ENCODE results near the gene SRPK2. TPM values are rescaled to one million over a fixed set of nuclear protein-coding genes. Genes with fewer than 3 reads are reported as not detected.
"Not testable (repeated sequence)": the region's sequence is repeated elsewhere in the genome, so short reads cannot be mapped to it uniquely, and the experiment has no call there.

Gene SRPK2
- total RNA-seq, 1 donor from 2014 or later = 71.4 TPM

DNA sequence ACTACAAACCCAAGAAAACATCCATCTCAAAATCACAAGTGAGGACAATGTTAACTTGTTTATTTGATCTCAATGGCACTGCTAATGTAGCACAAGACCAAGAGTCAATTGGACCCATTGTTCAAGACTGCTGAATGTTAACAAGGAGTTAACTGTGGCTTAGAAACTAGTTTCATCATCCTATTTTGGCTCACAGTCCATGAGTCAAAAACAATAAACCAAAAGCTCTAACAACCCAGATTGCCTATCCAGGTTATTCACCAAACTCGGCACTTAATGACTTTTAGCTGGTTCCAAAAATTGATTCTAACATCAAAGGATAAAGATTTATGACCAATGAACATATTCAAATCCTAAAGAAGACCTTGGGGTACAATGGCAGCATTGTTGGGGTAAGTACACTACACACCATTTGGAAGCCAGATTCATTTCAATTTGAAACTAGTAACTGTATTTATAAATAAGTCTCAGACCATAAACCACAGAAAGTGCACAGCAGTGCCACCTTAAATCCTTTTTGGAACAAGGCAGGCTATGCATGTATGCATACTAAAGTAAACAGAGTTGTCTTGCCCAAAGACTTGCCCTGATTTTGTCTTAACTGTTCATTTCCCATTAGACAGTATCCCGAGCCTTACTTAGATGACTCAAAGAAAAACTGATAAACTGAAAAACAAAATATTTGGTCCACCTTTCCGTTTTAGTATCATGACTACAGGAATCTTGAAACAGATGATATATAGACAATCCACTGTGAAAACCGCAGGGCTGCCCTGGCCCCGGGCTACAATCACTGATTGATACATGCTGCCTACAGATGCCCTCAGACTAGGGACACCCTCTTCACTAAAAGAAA, 84.5 kb downstream of the SRPK2 start:
- peak; percentile 37 for DNase-seq (ENCODE audit: low read depth)

DNA sequence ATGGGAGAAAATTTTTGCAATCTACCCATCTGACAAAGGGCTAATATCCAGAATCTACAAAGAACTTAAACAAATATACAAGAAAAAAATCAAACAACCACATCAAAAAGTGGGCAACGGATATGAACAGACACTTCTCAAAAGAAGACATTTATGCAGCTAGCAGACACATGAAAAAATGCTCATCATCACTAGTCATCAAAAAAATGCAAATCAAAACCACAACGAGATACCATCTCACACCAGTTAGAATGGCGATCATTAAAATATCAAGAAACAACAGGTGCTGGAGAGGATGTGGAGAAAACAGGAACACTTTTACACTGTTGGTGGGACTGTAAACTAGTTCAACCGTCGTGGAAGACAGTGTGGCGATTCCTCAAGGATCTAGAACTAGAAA, 88.1 kb downstream of the SRPK2 start:
- peak; percentile 35 for DNase-seq (ENCODE audit: low read depth)

DNA sequence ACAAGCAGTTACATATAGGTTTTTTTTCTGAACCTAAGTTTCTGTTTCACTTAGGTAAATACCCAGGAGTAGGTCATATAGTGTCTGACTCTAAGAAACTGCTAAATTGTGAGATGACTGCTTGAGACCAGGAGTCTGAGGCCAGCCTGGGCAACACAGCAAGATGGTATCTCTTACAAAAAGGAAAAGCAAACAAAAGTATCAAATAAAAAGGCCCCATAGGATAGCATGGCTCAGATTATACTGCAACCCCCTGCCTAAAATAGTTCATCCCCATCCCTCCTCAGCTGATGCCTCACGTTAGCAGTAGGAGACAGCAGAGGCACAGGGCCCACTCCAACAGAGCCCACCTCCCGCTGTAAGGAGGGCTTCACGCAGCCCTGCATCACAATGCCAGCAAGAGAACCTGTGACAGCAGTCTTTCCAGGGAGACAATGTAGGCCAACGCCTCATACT, 90.3 kb downstream of the SRPK2 start:
- DNase-seq (ENCODE audit: low read depth) = no peak

DNA sequence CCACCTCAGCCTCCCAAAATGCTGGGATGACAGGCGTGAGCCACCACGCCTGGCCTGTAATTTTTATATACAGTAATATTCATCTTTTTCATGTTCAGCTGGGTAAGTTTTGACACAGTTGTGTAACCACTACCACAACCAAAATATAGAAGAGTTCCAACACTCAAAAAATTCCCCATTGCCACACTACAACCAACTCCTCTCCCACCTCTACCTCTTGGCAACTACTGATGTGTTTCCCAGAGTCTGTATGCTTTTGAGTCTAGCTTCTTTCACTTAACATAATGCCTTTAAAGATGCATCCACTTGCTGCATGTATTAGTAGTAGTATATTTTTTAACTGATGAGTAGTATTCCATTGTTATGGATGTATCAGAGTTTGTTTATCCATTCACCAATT, 90.7 kb downstream of the SRPK2 start:
- no peak for DNase-seq (ENCODE audit: low read depth)

DNA sequence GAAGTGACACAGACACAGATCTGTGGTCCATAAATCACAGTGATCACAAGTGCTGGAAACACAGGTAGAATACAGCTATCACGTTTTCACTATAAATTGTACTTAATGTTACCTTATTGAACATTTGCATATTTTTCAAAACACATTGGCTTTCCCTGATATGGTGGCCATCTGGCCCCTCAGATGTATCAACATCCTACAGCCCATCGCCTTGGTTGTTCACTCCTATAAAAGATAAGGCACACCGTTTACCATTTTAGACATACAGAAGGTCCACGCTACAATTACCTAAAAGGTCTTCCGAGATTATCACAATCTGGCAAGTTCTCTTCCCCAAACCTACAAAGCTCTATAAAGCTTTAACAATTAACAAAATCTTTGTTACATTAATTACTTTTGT, 91.4 kb downstream of the SRPK2 start:
- DNase-seq (ENCODE audit: low read depth) = no peak

DNA sequence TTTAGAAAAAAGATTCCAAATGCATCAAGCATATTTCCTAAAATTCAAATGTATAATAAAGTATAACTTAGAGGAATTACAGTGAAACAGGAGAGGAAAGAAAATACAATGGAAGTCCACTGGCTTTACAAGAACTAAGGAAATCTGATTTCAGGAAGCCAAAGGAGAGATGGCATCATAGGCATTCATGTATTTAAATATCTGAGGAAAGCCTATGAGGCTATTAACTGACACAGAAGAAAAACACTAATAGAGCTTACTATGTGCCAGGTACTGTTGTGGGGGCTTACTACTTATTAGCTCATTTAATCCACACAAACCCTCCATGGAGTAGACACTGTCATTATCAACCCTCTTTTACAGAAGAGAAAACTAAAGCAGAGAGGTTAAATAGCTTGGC, 92.2 kb downstream of the SRPK2 start:
- DNase-seq (ENCODE audit: low read depth) = no peak

DNA sequence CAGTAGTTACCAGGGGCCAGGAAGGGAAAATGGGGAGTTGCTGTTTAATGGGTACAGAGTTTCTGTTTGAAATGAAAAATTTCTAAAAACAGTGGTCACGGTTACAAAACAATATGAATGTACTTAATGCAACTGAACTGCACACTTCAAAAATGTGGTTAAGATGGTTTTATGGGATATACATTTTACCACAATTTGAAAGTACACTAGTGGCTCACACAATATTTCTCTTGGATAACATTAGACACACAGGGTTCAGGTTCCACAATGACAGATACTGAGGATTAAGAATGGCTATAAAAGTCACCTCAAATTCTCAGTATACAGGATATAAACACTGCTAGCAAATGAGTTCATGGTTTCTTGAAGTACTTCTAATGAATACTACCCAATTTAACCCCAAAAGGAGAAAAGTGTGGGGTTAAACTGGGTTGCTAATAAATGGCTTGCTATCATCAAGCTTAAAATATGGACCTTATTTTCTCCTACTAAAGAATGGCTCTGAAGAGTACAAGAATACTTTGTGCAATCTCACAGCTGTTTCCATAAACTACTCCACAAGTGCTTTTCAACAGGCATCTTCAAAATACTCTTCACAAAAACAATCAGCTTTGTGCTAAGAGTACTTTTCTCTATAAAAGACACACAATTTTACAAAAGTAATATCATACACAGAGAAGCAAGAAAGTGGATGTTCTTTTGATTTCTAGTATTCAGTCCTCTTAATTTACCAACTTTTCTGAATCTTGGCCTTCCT, 92.9 kb downstream of the SRPK2 start:
- DNase-seq (ENCODE audit: low read depth) = peak; percentile 36

DNA sequence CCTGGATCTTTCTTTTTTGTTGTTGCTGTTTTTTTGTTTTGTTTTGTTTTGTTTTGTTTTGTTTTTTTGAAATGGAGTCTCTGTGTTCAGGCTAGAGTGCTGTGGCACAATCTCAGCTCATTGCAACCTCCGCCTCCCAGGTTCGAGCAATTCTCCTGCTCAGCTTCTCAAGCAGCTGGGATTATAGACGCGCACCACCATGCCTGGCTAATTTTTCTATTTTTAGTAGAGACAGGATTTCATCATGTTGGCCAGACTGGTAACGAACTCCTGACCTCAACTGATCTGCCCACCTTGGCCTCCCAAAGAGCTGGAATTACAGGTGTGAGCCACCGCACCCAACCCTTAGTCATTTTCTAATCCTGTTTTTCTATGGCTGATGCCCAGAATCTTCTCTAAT, 94.2 kb downstream of the SRPK2 start:
- not testable (repeated sequence) for DNase-seq (ENCODE audit: low read depth)

DNA sequence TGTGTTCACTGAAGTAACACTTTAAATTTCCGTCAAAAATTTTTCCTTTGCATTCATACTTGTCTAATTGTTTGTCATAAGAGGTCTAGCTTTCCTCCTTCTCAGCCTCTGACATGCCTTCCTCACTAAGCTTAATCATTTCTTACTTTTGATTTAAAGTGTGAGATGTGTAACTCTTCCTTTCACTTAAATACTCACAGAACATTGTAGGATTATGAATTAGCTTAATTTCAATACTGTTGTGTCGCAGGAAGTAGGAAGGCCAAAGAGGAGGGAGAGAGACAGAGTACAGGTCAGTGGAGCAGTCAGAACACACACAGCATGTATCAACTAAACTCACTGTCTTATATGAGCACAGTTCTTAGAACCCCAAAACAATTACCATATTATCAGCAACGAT, 99.0 kb downstream of the SRPK2 start:
- no peak for DNase-seq (ENCODE audit: low read depth)

DNA sequence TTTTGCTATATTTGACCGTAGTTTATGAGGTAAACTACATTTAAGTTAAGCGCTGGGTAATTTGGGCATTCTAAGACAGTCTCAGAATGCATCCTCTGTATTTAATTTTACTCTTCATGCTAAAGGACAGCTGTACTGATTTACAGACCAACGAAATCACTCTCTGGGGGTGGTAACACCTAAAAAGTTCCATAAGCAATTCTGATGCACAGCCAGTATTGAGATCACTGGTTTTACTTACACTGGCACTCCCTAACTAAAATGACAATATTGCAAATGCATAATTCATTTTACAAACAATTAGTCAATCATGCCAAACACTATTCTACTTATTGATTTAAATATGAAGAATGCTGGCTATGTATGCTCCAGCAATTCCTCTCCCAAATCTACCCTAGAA, 102.3 kb downstream of the SRPK2 start:
- no peak for DNase-seq (ENCODE audit: low read depth)

DNA sequence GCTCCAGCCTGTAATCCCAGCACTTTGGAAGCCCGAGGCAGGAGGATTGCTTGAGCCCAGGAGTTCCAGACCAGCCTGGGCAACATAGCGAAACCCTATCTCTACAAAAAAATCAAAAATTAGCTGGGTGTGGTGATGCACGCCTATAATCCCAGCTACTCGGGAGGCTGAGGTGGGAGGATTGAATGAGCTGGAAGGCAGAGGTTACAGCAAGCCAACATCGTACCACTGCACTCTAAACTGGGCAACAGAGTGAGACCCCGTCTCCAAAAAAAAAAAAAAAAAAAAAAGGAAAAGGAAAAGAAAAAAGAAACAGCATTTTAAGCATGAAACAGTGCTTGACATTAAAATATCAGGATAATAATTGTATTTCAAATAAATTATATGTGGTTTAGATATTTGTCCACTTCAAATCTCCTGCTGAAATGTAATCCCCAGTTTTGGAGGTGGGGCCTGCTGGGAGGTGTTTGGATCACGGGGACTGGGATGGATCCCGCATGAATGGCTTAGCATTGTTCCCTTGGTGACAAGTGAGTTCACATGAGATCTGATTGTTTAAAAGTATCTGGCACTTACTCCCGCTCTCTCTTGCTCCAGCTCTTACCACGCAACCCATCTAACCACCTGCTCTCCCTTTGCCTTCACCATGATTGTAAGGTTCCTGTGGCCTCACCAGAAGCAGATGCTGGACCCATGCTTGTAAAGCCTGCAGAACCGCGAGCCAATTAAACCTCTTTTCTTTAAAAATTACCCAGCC, 103.4 kb downstream of the SRPK2 start:
- peak; percentile 41 for DNase-seq (ENCODE audit: low read depth)

DNA sequence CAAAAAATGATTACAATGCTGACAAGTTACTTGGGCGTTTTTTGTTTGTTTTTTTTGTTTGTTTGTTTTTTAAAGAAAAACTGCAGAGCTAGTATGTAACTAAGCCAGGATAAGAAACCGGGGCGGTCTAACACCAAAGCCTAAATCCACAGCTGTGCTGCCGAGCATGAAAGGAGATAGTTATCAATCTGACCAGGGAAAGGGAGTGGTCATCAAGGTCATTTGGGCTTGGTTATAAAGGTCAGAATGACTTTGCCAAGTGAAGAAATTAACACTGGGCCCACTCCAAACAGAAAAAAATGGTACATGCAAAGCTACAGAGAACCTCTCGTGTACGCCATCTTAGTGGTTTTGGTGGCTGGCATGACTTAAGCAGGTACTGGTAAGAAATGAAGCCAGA, 104.7 kb downstream of the SRPK2 start:
- no peak for DNase-seq (ENCODE audit: low read depth)

DNA sequence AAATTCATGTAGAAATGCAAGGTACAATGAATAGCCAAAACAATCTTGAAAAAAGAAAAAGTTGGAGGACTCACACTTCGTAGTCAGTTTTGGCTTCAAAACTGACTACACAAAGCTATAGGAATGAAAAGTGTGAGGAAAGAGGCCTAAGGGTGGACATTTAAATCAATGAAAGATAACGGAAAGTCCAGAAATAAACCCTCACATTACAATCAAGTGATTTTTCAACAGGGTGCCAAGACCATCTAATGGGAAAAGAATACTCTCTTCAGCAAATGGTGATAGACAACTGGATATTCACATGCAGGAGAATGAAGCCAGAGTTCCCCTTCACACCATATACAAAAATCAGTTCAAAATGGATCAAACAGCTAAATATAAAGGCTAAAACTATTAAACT, 106.8 kb downstream of the SRPK2 start:
- no peak for DNase-seq (ENCODE audit: low read depth)

DNA sequence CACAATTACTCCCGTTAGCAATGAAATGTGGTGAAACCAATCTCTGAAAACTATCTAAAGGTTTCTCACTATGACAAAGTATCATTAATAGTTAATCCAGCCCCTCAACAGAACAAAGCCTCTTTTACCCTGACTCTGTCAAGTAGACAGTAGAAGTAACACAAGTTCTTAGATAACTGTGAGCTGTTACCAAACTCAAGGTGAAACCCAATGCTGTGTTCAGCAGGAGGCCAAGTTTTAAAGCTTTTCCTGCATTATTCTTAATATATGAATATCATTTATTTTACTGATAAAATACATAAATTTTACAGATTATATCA, 109.1 kb downstream of the SRPK2 start:
- no peak for DNase-seq (ENCODE audit: low read depth)

DNA sequence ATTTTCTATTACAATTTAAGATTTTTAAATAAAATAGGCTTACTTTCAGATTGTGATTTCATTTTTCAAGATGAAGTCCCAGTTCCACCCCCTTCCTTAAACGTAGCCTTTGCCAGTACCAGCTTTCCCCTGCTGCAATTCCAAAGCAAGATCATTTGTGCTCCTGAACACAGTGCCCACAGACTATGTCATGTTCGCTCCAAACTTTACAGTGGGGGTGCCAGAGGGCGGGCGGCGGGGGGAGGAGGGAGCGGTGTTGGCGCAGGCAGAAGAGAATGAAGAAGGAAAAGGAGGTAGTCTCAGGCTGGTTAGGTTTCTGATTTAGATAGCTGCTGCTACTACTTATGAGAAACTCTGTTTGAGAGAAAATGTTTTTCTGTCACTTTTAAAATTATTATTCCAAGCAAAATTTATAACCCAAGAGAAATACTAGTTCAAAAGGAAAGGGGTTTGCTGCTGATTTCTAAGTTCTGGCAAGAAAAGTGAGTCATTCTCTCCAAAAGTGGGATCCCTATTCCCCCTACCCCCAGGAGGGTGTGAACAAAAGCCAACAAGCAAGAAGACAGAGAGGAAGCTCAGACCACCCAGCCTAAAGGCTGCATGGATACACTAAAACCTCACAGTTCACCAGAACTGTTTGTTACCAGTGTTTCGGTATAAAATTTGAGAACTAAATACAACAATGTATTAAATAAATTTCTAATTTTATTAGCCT, 109.6 kb downstream of the SRPK2 start:
- DNase-seq (ENCODE audit: low read depth) = no peak

DNA sequence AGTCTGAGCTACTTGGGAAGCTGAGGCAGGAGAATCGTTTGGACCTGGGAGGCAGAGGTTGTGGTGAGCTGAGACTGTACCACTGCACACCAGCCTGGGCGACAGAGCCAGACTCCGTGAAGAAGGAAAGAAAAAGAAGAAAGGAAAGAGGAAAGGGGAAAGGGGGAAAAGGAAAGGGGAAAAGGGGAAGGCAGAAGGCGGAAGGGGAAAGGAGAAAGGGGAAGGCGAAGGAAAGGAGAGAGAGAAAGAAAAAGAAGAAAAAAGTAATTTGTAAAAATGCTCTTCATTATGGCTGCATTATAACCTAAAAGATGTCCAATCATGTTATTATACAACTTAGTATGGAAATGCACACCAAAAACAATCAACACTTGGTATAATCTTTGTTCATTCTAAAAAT, 110.2 kb downstream of the SRPK2 start:
- no peak for DNase-seq (ENCODE audit: low read depth)

DNA sequence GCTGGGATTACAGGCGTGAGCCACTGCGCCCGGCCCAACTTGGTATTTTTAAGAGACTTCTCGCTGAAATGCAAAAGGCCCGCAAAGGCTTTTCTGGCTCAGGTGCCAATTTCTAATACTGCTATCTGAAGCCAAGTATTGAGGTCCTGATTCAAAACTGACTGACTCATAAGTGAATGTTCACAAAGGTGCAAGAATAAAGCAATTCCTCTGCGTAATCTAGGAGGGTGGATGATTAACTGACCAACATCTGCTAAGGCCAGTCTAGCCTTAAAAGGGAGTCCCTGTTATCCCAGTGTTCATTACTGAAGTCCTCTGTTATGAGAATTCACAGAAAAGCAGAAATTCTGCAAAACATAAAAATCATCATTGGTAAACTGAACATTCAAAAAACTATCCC, 111.4 kb downstream of the SRPK2 start:
- peak; percentile 26 for DNase-seq (ENCODE audit: low read depth)

DNA sequence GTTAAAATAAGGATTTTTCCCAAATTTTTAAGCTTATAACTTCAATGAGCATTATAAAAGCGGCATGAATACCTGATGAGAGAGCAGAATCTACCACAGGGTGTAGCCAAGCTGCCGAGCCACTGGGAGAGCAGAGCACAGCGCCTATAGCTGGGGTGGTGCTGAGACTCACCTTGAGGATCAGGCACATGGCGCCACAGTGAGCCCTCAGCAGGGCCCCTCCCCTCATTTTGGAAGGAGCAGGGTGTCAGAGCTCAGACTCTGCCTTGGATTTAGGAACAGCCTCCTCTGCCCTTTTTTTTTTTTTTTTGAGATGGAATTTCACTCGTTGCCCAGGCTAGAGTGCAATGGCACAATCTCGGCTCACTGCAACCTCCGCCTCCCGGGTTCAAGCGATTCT, 118.6 kb downstream of the SRPK2 start:
- no peak for DNase-seq (ENCODE audit: low read depth)

DNA sequence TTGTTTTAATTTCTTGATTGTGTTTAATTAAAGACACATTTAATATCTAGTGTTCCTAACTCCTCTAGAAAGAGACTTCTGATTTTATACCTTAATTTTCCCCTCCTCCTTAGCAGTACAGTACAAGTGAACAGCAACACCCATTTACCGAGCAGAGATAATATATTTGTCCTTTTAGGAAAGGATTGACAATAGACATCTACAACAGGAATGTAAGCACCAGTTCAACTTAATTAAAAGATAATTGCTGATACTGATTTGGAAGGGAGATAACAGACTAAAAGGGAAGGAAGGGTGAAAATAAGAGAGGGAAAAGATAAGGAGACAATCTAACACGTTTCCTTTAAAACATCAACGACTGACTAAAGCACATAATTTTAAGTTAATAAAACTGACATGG, 119.3 kb downstream of the SRPK2 start:
- no peak for DNase-seq (ENCODE audit: low read depth)

DNA sequence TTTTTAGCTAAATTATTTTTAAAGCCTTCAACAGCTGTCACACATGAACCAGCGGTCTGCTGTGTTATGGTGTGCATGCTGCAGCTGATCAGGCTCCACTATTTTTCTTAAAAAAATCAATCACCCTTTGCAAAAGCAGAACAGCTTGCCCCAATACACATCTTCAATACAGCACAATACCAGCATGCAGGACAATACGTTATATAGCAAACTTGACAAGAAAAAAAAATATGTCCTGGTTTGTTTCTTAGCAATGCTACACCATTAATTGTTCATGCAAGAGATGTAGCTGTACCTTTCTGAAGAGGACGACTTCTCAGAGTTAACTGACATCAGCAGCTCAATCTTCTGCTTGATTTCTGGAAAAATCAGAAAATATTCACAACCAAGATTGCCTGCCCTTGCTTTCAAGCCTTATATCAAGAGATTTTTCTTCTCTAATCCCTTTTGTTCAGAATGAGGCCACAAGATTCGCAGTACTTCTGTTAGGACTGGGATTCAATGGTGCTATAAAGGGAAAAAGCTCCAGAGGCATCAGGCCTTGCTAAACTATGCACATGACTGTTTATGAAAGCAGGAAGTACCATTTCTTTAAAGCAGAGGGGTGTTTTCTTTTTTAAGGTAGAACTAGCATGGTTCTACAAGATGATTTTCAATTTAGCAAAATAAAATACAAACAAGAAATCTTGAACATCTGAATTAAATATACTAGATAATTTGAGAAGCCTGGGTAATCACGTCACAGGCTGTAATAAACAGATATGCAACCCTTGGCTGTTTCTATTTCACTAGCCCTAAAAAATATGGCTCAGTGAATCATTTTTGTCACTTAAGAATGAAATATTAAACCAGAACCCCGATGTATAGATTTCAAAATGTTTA, 120.0 kb downstream of the SRPK2 start:
- peak; percentile 82 for DNase-seq (ENCODE audit: low read depth)

Measured in myocyte (in vitro differentiated cells).